ENCODE results near the gene RTP3.

The RTP3 gene

GRCh38 chr3:46524008-46524407, 26.2 kb downstream of the RTP3 start:
- no peak for TF ChIP-seq EZH2 (IDR thresholded peaks at IDR 0.05; ENCODE audit: borderline replicate concordance, low read depth, low read length, severe bottlenecking)
- no peak for TF ChIP-seq CTCF (IDR thresholded peaks at IDR 0.05; ENCODE audit: borderline replicate concordance, extremely low read depth, low read length, poor library complexity, severe bottlenecking)
- DNase-seq (no peak), ATAC-seq (ENCODE audit: insufficient read depth, low read depth) (no peak)
- H3K4me3 ChIP-seq (ENCODE audit: low read depth in 1 of 2, low read length in 2 of 2) = no peak overlapping the region
- H4K20me1 ChIP-seq (ENCODE audit: insufficient read depth, low read length) = no peaks in the 10 kb centered on the region
- no peaks in the 10 kb centered on the region for H3K9me3 ChIP-seq (ENCODE audit: insufficient read depth, low read length, severe bottlenecking)
- no peak overlapping the region for H3K4me2 ChIP-seq (ENCODE audit: insufficient read depth, low read length)
- H3K79me2 ChIP-seq (ENCODE audit: insufficient read depth, low read length) = no peaks in the 10 kb centered on the region
- no peak overlapping the region for H3K9ac ChIP-seq (ENCODE audit: low read depth, low read length)
- no peak overlapping the region for H2AFZ ChIP-seq (ENCODE audit: low read depth, low read length)
- no peaks in the 10 kb centered on the region for H3K27me3 ChIP-seq (ENCODE audit: insufficient read depth, low read length, poor library complexity)
- no peak overlapping the region for H3K27ac ChIP-seq (ENCODE audit: low read length)
- no peaks in the 10 kb centered on the region for H3K36me3 ChIP-seq (ENCODE audit: insufficient read depth, low read length)
- H3K4me1 ChIP-seq (ENCODE audit: insufficient read depth, low read length) = peaks cover 6% of the 10 kb centered on the region

GRCh38 chr3:46524832-46525231, 27.1 kb downstream of the RTP3 start:
- no peak for ATAC-seq (ENCODE audit: insufficient read depth, low read depth)
- H3K36me3 ChIP-seq (ENCODE audit: insufficient read depth, low read length) = no peaks in the 10 kb centered on the region

GRCh38 chr3:46527239-46527638, 29.5 kb downstream of the RTP3 start:
- Histone ChIP-seq H3K9ac (ENCODE audit: low read depth, low read length) (no peak overlapping the region), H3K36me3 (ENCODE audit: insufficient read depth, low read length) (no peaks in the 10 kb centered on the region), H4K20me1 (ENCODE audit: insufficient read depth, low read length) (no peaks in the 10 kb centered on the region), H3K4me1 (ENCODE audit: insufficient read depth, low read length) (no peaks in the 10 kb centered on the region), H3K4me2 (ENCODE audit: insufficient read depth, low read length) (no peak overlapping the region), H3K79me2 (ENCODE audit: insufficient read depth, low read length) (no peaks in the 10 kb centered on the region), H3K9me3 (ENCODE audit: insufficient read depth, low read length, severe bottlenecking) (no peaks in the 10 kb centered on the region), H3K27me3 (ENCODE audit: insufficient read depth, low read length, poor library complexity) (no peaks in the 10 kb centered on the region), H3K27ac (ENCODE audit: low read length) (no peak overlapping the region), H2AFZ (ENCODE audit: low read depth, low read length) (no peak overlapping the region), H3K4me3 (ENCODE audit: low read depth in 1 of 2, low read length in 2 of 2) (no peak overlapping the region)
- ATAC-seq (ENCODE audit: insufficient read depth, low read depth) (no peak), DNase-seq (no peak)
- TF ChIP-seq CTCF (IDR thresholded peaks at IDR 0.05; ENCODE audit: borderline replicate concordance, extremely low read depth, low read length, poor library complexity, severe bottlenecking) (no peak), EZH2 (IDR thresholded peaks at IDR 0.05; ENCODE audit: borderline replicate concordance, low read depth, low read length, severe bottlenecking) (no peak)

More at GRCh38 chr3:46524832-46525231, 27.1 kb downstream of the RTP3 start:
- H4K20me1 ChIP-seq (ENCODE audit: insufficient read depth, low read length) = no peaks in the 10 kb centered on the region
- no peaks in the 10 kb centered on the region for H3K27me3 ChIP-seq (ENCODE audit: insufficient read depth, low read length, poor library complexity)
- peaks cover 6% of the 10 kb centered on the region for H3K4me1 ChIP-seq (ENCODE audit: insufficient read depth, low read length)
- H3K9ac ChIP-seq (ENCODE audit: low read depth, low read length) = no peak overlapping the region
- no peak overlapping the region for H3K4me3 ChIP-seq (ENCODE audit: low read depth in 1 of 2, low read length in 2 of 2)
- no peak overlapping the region for H3K4me2 ChIP-seq (ENCODE audit: insufficient read depth, low read length)
- no peaks in the 10 kb centered on the region for H3K9me3 ChIP-seq (ENCODE audit: insufficient read depth, low read length, severe bottlenecking)
- no peak overlapping the region for H2AFZ ChIP-seq (ENCODE audit: low read depth, low read length)
- DNase-seq = no peak
- TF ChIP-seq CTCF (IDR thresholded peaks at IDR 0.05; ENCODE audit: borderline replicate concordance, extremely low read depth, low read length, poor library complexity, severe bottlenecking) (no peak), EZH2 (IDR thresholded peaks at IDR 0.05; ENCODE audit: borderline replicate concordance, low read depth, low read length, severe bottlenecking) (no peak)
- no peaks in the 10 kb centered on the region for H3K79me2 ChIP-seq (ENCODE audit: insufficient read depth, low read length)
- no peak overlapping the region for H3K27ac ChIP-seq (ENCODE audit: low read length)

GRCh38 chr3:46533091-46533490, 35.3 kb downstream of the RTP3 start:
- TF ChIP-seq EZH2 (IDR thresholded peaks at IDR 0.05; ENCODE audit: borderline replicate concordance, low read depth, low read length, severe bottlenecking) (no peak), CTCF (IDR thresholded peaks at IDR 0.05; ENCODE audit: borderline replicate concordance, extremely low read depth, low read length, poor library complexity, severe bottlenecking) (no peak)
- H3K36me3 ChIP-seq (ENCODE audit: insufficient read depth, low read length) = no peaks in the 10 kb centered on the region
- no peak overlapping the region for H3K9ac ChIP-seq (ENCODE audit: low read depth, low read length)
- no peaks in the 10 kb centered on the region for H3K27me3 ChIP-seq (ENCODE audit: insufficient read depth, low read length, poor library complexity)
- H3K27ac ChIP-seq (ENCODE audit: low read length) = no peak overlapping the region
- no peaks in the 10 kb centered on the region for H3K9me3 ChIP-seq (ENCODE audit: insufficient read depth, low read length, severe bottlenecking)
- no peak for DNase-seq
- no peak for ATAC-seq (ENCODE audit: insufficient read depth, low read depth)
- no peak overlapping the region for H3K4me2 ChIP-seq (ENCODE audit: insufficient read depth, low read length)
- no peak overlapping the region for H3K4me3 ChIP-seq (ENCODE audit: low read depth in 1 of 2, low read length in 2 of 2)
- H3K4me1 ChIP-seq (ENCODE audit: insufficient read depth, low read length) = peaks cover 24% of the 10 kb centered on the region
- H4K20me1 ChIP-seq (ENCODE audit: insufficient read depth, low read length) = no peaks in the 10 kb centered on the region
- H3K79me2 ChIP-seq (ENCODE audit: insufficient read depth, low read length) = no peaks in the 10 kb centered on the region
- no peak overlapping the region for H2AFZ ChIP-seq (ENCODE audit: low read depth, low read length)

All from DND-41 (cell line).